ENCODE data around the gene ATP9B. TPM values are rescaled to one million over a fixed set of nuclear protein-coding genes. Genes with fewer than 3 reads are reported as not detected.
"Not testable (repeated sequence)": the region's sequence is repeated elsewhere in the genome, so short reads cannot be mapped to it uniquely, and the experiment has no call there.

ATP9B gene
- total RNA-seq, 1 donor from 2014 or later, result 45.3 TPM

DNA sequence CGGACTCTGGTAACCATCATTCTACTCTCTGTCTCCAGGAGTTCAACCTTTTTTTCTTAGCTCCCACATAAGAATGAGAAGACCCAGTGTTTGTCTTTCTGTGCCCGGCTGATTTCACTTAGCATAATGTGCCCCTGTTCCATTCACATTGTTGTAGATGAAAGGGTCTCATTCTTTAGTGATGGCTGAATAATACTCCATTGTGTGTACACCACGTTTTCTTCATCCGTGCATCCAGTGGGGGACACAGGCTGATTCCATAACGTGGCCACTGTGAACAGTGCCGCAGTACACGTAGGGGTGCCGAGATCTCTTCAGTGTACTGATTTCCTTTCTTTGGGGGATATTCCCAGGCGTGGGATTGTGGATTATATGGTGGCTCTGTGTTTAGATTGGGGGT is 254.3 kb downstream of the ATP9B start:
- Mint-ChIP-seq H3K4me3 (ENCODE audit: low read depth) (no peak overlapping the region), H3K4me1 (ENCODE audit: low read depth) (no peaks in the 10 kb centered on the region), H3K27me3 (no peaks in the 10 kb centered on the region), H3K27ac (no peak overlapping the region), H3K36me3 (ENCODE audit: insufficient read depth) (peaks cover 13% of the 10 kb centered on the region), H3K9me3 (ENCODE audit: low read depth) (peaks cover 4% of the 10 kb centered on the region)
- no peak for DNase-seq (ENCODE audit: low spot score, unreplicated experiment)
- TF ChIP-seq, protein P1, sequence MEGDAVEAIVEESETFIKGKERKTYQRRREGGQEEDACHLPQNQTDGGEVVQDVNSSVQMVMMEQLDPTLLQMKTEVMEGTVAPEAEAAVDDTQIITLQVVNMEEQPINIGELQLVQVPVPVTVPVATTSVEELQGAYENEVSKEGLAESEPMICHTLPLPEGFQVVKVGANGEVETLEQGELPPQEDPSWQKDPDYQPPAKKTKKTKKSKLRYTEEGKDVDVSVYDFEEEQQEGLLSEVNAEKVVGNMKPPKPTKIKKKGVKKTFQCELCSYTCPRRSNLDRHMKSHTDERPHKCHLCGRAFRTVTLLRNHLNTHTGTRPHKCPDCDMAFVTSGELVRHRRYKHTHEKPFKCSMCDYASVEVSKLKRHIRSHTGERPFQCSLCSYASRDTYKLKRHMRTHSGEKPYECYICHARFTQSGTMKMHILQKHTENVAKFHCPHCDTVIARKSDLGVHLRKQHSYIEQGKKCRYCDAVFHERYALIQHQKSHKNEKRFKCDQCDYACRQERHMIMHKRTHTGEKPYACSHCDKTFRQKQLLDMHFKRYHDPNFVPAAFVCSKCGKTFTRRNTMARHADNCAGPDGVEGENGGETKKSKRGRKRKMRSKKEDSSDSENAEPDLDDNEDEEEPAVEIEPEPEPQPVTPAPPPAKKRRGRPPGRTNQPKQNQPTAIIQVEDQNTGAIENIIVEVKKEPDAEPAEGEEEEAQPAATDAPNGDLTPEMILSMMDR (IDR thresholded peaks at IDR 0.05; ENCODE audit: unreplicated experiment), result no peak

DNA sequence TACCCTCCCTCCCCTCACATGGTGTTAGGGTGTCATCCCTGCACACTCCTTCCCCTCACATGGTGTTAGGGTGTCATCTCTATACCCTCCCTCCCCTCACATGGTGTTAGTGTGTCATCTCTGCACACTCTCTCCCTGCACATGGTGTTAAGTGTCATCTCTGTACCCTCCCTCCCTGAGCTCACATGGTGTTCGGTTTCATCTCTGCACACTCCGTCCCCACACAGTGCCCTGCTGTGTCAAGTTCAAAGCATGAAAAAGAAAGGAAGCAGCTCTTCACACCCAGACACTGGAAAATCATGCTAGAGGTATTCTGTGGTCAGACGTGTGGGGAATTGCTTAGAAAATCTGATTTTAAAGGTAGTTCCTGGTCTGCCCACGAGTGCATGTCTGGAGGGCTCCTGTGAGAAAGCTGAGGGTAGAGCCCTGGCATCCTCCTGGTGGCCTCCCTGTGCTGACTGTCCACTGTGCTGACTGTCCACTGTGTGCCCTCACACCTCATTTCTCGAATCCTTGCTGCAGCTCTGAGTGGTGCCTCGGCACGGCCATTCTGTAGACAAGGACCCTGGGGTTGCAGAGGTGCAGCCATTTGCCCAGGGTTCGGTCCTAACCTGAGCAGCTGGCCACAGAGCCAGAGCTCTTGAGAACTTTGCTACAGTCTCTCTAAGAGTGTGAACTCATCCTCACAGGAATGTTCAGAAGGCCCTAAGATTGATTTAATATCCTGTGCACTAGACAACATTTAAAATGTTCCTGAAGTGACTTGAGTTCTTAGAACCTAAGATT is 257.4 kb downstream of the ATP9B start:
- TF ChIP-seq, protein P1 (IDR thresholded peaks at IDR 0.05; ENCODE audit: unreplicated experiment), result no peak
- H3K36me3 Mint-ChIP-seq (ENCODE audit: insufficient read depth), result peaks cover 22% of the 10 kb centered on the region
- peaks cover 3% of the 10 kb centered on the region for H3K4me1 Mint-ChIP-seq (ENCODE audit: low read depth)
- H3K9me3 Mint-ChIP-seq (ENCODE audit: low read depth), result peaks cover 4% of the 10 kb centered on the region
- DNase-seq (ENCODE audit: low spot score, unreplicated experiment), result no peak
- H3K27me3 Mint-ChIP-seq, result no peaks in the 10 kb centered on the region
- H3K27ac Mint-ChIP-seq, result peak overlapping the region; percentile 22
- H3K4me3 Mint-ChIP-seq (ENCODE audit: low read depth), result no peak overlapping the region

DNA sequence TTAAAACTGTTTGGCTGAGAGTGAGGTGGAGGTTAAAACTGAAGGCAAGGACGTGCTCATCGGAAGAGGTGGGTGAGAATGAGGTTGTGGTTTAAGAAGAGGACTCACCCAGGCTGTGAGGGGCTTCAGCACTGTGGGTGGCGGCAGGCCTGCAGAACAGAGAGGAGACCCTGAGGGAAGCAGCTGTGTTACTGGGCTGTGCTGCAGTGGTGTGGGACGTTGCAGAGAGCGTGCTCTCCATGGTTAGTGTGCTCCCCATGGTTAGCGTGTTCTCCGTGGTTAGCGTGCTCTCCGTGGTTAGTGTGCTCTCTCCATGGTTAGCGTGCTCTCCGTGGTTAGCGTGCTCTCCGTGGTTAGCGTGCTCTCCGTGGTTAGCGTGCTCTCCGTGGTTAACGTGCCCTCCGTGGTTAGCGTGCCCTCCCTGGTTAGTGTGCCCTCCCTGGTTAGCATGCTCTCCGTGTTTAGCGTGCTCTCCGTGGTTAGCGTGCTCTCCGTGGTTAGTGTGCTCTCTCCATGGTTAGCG is 258.1 kb downstream of the ATP9B start:
- DNase-seq (ENCODE audit: low spot score, unreplicated experiment), result no peak
- TF ChIP-seq, protein P1 (IDR thresholded peaks at IDR 0.05; ENCODE audit: unreplicated experiment), result no peak
- peaks cover 4% of the 10 kb centered on the region for H3K9me3 Mint-ChIP-seq (ENCODE audit: low read depth)
- no peaks in the 10 kb centered on the region for H3K27me3 Mint-ChIP-seq
- H3K36me3 Mint-ChIP-seq (ENCODE audit: insufficient read depth), result peaks cover 17% of the 10 kb centered on the region
- no peak overlapping the region for H3K27ac Mint-ChIP-seq
- H3K4me1 Mint-ChIP-seq (ENCODE audit: low read depth), result peaks cover 3% of the 10 kb centered on the region
- no peak overlapping the region for H3K4me3 Mint-ChIP-seq (ENCODE audit: low read depth)

DNA sequence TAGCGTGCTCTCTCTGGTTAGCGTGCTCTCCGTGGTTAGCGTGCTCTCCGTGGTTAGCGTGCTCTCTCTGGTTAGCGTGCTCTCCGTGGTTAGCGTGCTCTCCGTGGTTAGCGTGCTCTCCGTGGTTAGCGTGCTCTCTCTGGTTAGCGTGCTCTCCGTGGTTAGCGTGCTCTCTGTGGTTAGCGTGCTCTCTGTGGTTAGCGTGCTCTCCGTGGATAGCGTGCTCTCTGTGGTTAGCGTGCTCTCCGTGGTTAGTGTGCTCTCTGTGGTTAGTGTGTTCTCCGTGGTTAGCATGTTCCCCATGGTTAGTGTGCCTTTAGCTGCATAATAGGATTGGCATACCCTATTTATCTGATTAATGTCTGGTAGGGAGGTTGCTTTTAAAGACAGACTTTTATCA is 258.7 kb downstream of the ATP9B start:
- peaks cover 17% of the 10 kb centered on the region for H3K36me3 Mint-ChIP-seq (ENCODE audit: insufficient read depth)
- H3K4me3 Mint-ChIP-seq (ENCODE audit: low read depth); H3K4me1 Mint-ChIP-seq (ENCODE audit: low read depth); H3K9me3 Mint-ChIP-seq (ENCODE audit: low read depth); H3K27ac Mint-ChIP-seq; DNase-seq (ENCODE audit: low spot score, unreplicated experiment); H3K27me3 Mint-ChIP-seq: not testable (repeated sequence)

DNA sequence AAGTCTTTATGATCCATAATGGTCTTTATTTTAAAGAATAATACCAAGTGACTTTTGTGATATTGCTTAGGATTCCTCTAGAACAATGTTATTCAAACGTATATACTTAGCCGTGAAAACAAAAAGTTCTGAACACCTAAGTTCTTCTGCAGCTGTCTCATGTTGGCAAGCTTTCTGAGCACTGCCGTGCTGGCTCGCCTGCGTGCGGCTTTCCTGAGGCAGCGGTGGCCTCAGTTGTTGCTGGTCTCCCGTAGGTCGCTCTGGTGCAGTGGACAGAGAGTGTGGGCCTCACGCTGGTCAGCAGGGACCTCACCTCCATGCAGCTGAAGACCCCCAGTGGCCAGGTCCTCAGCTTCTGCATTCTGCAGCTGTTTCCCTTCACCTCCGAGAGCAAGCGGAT is 259.7 kb downstream of the ATP9B start:
- no peak for DNase-seq (ENCODE audit: low spot score, unreplicated experiment)
- Mint-ChIP-seq H3K4me3 (ENCODE audit: low read depth) (no peak overlapping the region), H3K9me3 (ENCODE audit: low read depth) (peaks cover 4% of the 10 kb centered on the region), H3K36me3 (ENCODE audit: insufficient read depth) (peaks cover 17% of the 10 kb centered on the region), H3K4me1 (ENCODE audit: low read depth) (peaks cover 3% of the 10 kb centered on the region), H3K27me3 (no peaks in the 10 kb centered on the region), H3K27ac (no peak overlapping the region)
- TF ChIP-seq, protein P1 (IDR thresholded peaks at IDR 0.05; ENCODE audit: unreplicated experiment), result no peak

DNA sequence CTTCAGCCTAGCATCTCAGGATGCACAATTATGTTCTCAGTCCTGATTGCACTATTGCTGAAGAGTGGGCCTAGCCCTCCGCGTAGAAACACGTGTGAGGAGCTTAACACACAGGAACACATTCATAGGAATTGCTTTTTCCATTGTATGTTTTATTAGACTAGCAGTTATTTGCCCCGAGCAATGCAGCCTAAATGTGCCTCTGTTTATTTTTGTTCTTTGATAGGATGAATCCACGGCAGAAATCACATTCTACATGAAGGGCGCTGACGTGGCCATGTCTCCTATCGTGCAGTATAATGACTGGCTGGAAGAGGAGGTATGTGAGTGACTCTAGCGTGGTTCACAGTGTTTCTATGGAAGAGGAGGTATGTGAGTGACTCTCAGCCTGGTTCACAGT is 260.6 kb downstream of the ATP9B start:
- TF ChIP-seq, protein P1 (IDR thresholded peaks at IDR 0.05; ENCODE audit: unreplicated experiment), result no peak
- H3K4me3 Mint-ChIP-seq (ENCODE audit: low read depth), result no peak overlapping the region
- H3K4me1 Mint-ChIP-seq (ENCODE audit: low read depth), result peaks cover 3% of the 10 kb centered on the region
- no peak for DNase-seq (ENCODE audit: low spot score, unreplicated experiment)
- H3K27ac Mint-ChIP-seq, result no peak overlapping the region
- peaks cover 4% of the 10 kb centered on the region for H3K9me3 Mint-ChIP-seq (ENCODE audit: low read depth)
- H3K36me3 Mint-ChIP-seq (ENCODE audit: insufficient read depth), result peaks cover 15% of the 10 kb centered on the region
- no peaks in the 10 kb centered on the region for H3K27me3 Mint-ChIP-seq

Data from progenitor cell of endocrine pancreas (in vitro differentiated cells).